ENCODE results near the gene SOX5.

- TF ChIP-seq CTCF (IDR thresholded peaks at IDR 0.05; ENCODE audit: low read depth, low read length) = no peak
- TF ChIP-seq POLR2A (IDR thresholded peaks at IDR 0.05; ENCODE audit: extremely low read depth, insufficient read length) = no peak
Measured at GRCh38 chr12:23767834-23768233, 181.6 kb downstream of the SOX5 start.

Measured in NB4 (cell line).